HG03175 (cell line): ENCODE results near the gene SLC2A4RG.

Experiments used
- ATAC-seq: cut with Tn5 transposase; IDR thresholded peaks from one replicate; pipeline ENCODE4 v1.9.1; 2021; ENCODE audit warnings: mild to moderate bottlenecking, moderate library complexity; ENCODE audit not compliant: unreplicated experiment

The SLC2A4RG gene

DNA sequence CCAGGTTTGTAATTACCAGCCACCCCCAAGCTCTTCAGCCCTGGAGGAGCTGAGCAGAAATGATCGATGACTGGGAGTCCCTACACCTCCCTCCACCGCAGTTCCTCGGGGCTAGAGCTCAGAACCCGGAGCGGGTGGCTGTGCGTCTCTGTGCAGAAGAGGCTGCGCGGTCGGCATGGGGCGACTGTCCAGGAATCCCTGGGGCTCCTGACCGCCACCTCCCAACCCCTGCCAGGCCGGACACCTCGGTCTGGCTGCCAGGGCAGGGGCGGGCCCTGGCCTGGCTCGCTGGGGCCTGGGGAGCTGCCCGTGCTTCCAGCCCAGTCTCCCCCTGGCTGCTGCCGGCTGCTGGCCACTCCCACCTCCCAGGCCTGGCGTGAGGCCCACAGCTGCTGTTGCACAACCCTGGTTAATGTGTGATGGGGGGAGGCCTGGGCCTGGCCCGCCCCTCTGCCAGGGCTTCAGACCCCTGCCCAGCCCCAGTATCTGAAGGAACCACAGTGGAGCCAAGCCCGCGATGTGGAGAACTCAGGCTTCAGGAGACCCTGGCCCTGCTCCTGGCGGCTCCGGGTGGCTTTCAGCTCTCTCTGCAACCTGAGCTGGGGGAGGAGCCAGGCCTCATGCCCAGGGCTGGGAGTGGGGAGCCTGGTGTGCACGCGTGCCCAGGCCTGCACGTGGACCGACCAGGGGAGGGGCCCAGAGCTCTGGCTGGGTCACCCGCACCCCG is 1.2 kb downstream of the SLC2A4RG start:
- no peak for ATAC-seq

- no peak for ATAC-seq
These were observed 1.7 kb downstream of the SLC2A4RG start for GRCh38 chr20:63741354-63741675.

- ATAC-seq: no peak
These were observed 2.3 kb downstream of the SLC2A4RG start for GRCh38 chr20:63741676-63742380.

GRCh38 chr20:63742381-63743024 is 2.9 kb downstream of the SLC2A4RG start:
- ATAC-seq: no peak

GRCh38 chr20:63743210-63743970 is 3.8 kb downstream of the SLC2A4RG start:
- ATAC-seq: no peak

- ATAC-seq: no peak
These were observed 4.6 kb downstream of the SLC2A4RG start for GRCh38 chr20:63744158-63744557.

- no peak for ATAC-seq
These were observed 5.2 kb downstream of the SLC2A4RG start for GRCh38 chr20:63744574-63745423.

GRCh38 chr20:63745424-63745805 is 5.8 kb downstream of the SLC2A4RG start:
- ATAC-seq: no peak

- ATAC-seq: no peak
These were observed 6.6 kb downstream of the SLC2A4RG start for GRCh38 chr20:63745961-63746731.

GRCh38 chr20:63746751-63747315 is 7.3 kb downstream of the SLC2A4RG start:
- no peak for ATAC-seq

DNA sequence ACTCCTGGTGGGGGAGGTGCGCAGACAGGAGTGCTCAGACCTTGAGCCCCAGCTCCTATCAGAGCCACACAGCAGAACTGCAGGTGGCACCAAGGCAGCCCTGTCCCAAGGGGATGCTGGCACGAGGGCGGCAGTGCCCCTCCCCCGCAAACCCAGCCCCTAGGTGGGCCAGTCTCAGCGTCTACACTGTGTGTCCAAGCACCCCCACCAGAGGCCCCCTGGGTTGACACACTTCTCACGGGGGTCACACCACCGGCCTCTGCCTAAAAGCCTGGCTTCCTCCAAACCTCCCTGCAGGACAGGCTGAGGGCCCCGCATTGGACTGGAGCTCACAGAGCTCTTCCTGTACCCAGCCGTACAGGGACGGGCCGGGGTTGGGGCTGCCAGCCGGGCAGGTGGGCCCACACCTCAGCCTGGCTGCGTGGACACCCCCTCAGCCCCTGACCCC is 8.1 kb downstream of the SLC2A4RG start:
- ATAC-seq: no peak

- no peak for ATAC-seq
These were observed 8.7 kb downstream of the SLC2A4RG start for GRCh38 chr20:63748070-63748933.

- no peak for ATAC-seq
These were observed 9.3 kb downstream of the SLC2A4RG start for GRCh38 chr20:63748934-63749270.

- ATAC-seq: no peak
These were observed 10.3 kb downstream of the SLC2A4RG start for GRCh38 chr20:63749597-63750508.

- no peak for ATAC-seq
These were observed 11.4 kb downstream of the SLC2A4RG start for GRCh38 chr20:63750807-63751470.

GRCh38 chr20:63751471-63752271 is 12.1 kb downstream of the SLC2A4RG start:
- ATAC-seq: no peak
